ENCODE results near the gene PPFIA2. TPM values are rescaled to one million over a fixed set of nuclear protein-coding genes. Genes with fewer than 3 reads are reported as not detected.

The PPFIA2 gene
- polyA plus RNA-seq (2013, experiment 1 of 2) = 0.77 TPM
- polyA plus RNA-seq (2013, experiment 2 of 2) = 0.30 TPM

GRCh38 chr12:81759190-81760051, at the start of gene PPFIA2:
Gene PPFIA2 (minus strand): TSS chr12:81759350.
- H2AFZ ChIP-seq (ENCODE audit: low read length) = peak within 1 kb of the TSS; percentile 92
- H3K23ac ChIP-seq (ENCODE audit: low read depth, low read length, poor library complexity) = peak within 1 kb of the TSS; percentile 47
- H3K79me1 ChIP-seq (ENCODE audit: low read depth, low read length) = no peaks in the 10 kb centered on the region
- H3K18ac ChIP-seq (ENCODE audit: low read length) = peak within 1 kb of the TSS; percentile 89
- H3K27me3 ChIP-seq (ENCODE audit: control insufficient read depth in 3 of 3, insufficient read depth in 3 of 3, low read depth in 1 of 3, low read length in 3 of 3) = peaks cover 0 to 26% (median 15%) of the 10 kb centered on the region in 3 experiments
- H2AK5ac ChIP-seq (ENCODE audit: low read depth, low read length) = no peak within 1 kb of the TSS
- WGBS, 2 donors (ENCODE audit: extremely low coverage in 2 of 2, insufficient read length in 2 of 2, insufficient replicate concordance in 1 of 2) = no CpG with 5 or more reads among the region's 34 CpGs
- peak within 1 kb of the TSS; percentile 70 for H3K9ac ChIP-seq (ENCODE audit: low read depth, low read length, poor library complexity)
- H3K4me2 ChIP-seq (ENCODE audit: insufficient read depth, low read length, poor library complexity, severe bottlenecking) = peak within 1 kb of the TSS; percentile 98
- H2BK15ac ChIP-seq (ENCODE audit: low read length) = no peak within 1 kb of the TSS
- H3K14ac ChIP-seq (ENCODE audit: low read length) = no peak within 1 kb of the TSS
- H2BK12ac ChIP-seq (ENCODE audit: low read length) = no peak within 1 kb of the TSS
- H3K36me3 ChIP-seq (replicated peaks in 1 of 2; ENCODE audit: control insufficient read depth in 2 of 2, insufficient read depth in 2 of 2, low read length in 2 of 2) = no peaks in the 10 kb centered on the region
- no peak within 1 kb of the TSS for H4K91ac ChIP-seq (ENCODE audit: low read depth, low read length, poor library complexity)
- peaks cover 0 to 2% of the 10 kb centered on the region in 2 donors for H3K4me1 ChIP-seq (ENCODE audit: control insufficient read depth in 2 of 2, insufficient read depth in 1 of 2, low read depth in 1 of 2, low read length in 2 of 2)
- DNase-seq (ENCODE audit: low spot score) = peak; percentile 27
- H3K4ac ChIP-seq (ENCODE audit: low read length) = no peak within 1 kb of the TSS
- H3K9me3 ChIP-seq (replicated peaks in 1 of 2; ENCODE audit: control insufficient read depth in 2 of 2, insufficient read depth in 1 of 2, low read depth in 1 of 2, low read length in 2 of 2) = no peaks in the 10 kb centered on the region
- H2BK120ac ChIP-seq (ENCODE audit: low read depth, low read length) = no peak within 1 kb of the TSS
- no peak within 1 kb of the TSS for H3K27ac ChIP-seq (replicated peaks; ENCODE audit: low read length)
- H3K4me3 ChIP-seq (ENCODE audit: low read length in 2 of 2) = peak within 1 kb of the TSS; percentile 55 to 81
- no peak within 1 kb of the TSS for H4K8ac ChIP-seq (ENCODE audit: low read depth, low read length)
- H2BK5ac ChIP-seq (ENCODE audit: low read length) = peak within 1 kb of the TSS; percentile 13

- H2BK5ac ChIP-seq (ENCODE audit: low read length) = no peak overlapping the region
- no peak for DNase-seq (ENCODE audit: low spot score)
- no peak overlapping the region for H3K4me2 ChIP-seq (ENCODE audit: insufficient read depth, low read length, poor library complexity, severe bottlenecking)
- no peaks in the 10 kb centered on the region for H3K27me3 ChIP-seq (ENCODE audit: control insufficient read depth in 3 of 3, insufficient read depth in 3 of 3, low read depth in 1 of 3, low read length in 3 of 3)
- no peak overlapping the region for H2BK12ac ChIP-seq (ENCODE audit: low read length)
- no peak overlapping the region for H3K9ac ChIP-seq (ENCODE audit: low read depth, low read length, poor library complexity)
- no peaks in the 10 kb centered on the region for H3K36me3 ChIP-seq (replicated peaks in 1 of 2; ENCODE audit: control insufficient read depth in 2 of 2, insufficient read depth in 2 of 2, low read length in 2 of 2)
- no peaks in the 10 kb centered on the region for H3K79me1 ChIP-seq (ENCODE audit: low read depth, low read length)
- H3K23ac ChIP-seq (ENCODE audit: low read depth, low read length, poor library complexity) = no peak overlapping the region
- H4K8ac ChIP-seq (ENCODE audit: low read depth, low read length) = no peak overlapping the region
- H4K91ac ChIP-seq (ENCODE audit: low read depth, low read length, poor library complexity) = no peak overlapping the region
- H3K18ac ChIP-seq (ENCODE audit: low read length) = no peak overlapping the region
- H3K27ac ChIP-seq (replicated peaks; ENCODE audit: low read length) = no peak overlapping the region
- no peak overlapping the region for H2BK120ac ChIP-seq (ENCODE audit: low read depth, low read length)
- H3K4me1 ChIP-seq (ENCODE audit: control insufficient read depth in 2 of 2, insufficient read depth in 1 of 2, low read depth in 1 of 2, low read length in 2 of 2) = peaks cover 4 to 9% of the 10 kb centered on the region in 2 donors
- H3K4ac ChIP-seq (ENCODE audit: low read length) = no peak overlapping the region
- H2AK5ac ChIP-seq (ENCODE audit: low read depth, low read length) = no peak overlapping the region
- no peak overlapping the region for H3K14ac ChIP-seq (ENCODE audit: low read length)
- H3K4me3 ChIP-seq (ENCODE audit: low read length in 2 of 2) = no peak overlapping the region
- WGBS, 2 donors (ENCODE audit: extremely low coverage in 2 of 2, insufficient read length in 2 of 2, insufficient replicate concordance in 1 of 2) = no CpG with 5 or more reads among the region's 8 CpGs
- no peaks in the 10 kb centered on the region for H3K9me3 ChIP-seq (replicated peaks in 1 of 2; ENCODE audit: control insufficient read depth in 2 of 2, insufficient read depth in 1 of 2, low read depth in 1 of 2, low read length in 2 of 2)
- no peak overlapping the region for H2BK15ac ChIP-seq (ENCODE audit: low read length)
- H2AFZ ChIP-seq (ENCODE audit: low read length) = peak overlapping the region; percentile 79
Measured at GRCh38 chr12:81800298-81801148, 41.4 kb upstream of the PPFIA2 start.

GRCh38 chr12:81798294-81798693, 39.1 kb upstream of the PPFIA2 start:
- H3K36me3 ChIP-seq (replicated peaks in 1 of 2; ENCODE audit: control insufficient read depth in 2 of 2, insufficient read depth in 2 of 2, low read length in 2 of 2) = no peaks in the 10 kb centered on the region
- H3K9ac ChIP-seq (ENCODE audit: low read depth, low read length, poor library complexity) = no peak overlapping the region
- H3K14ac ChIP-seq (ENCODE audit: low read length) = no peak overlapping the region
- H3K18ac ChIP-seq (ENCODE audit: low read length) = no peak overlapping the region
- peak overlapping the region; percentile 46 for H2AFZ ChIP-seq (ENCODE audit: low read length)
- H3K4me1 ChIP-seq (ENCODE audit: control insufficient read depth in 2 of 2, insufficient read depth in 1 of 2, low read depth in 1 of 2, low read length in 2 of 2) = peaks cover 4 to 9% of the 10 kb centered on the region in 2 donors
- DNase-seq (ENCODE audit: low spot score) = no peak
- no peak overlapping the region for H2AK5ac ChIP-seq (ENCODE audit: low read depth, low read length)
- no peak overlapping the region for H3K4ac ChIP-seq (ENCODE audit: low read length)
- H3K4me3 ChIP-seq (ENCODE audit: low read length in 2 of 2) = no peak overlapping the region
- H2BK12ac ChIP-seq (ENCODE audit: low read length) = no peak overlapping the region
- no peak overlapping the region for H2BK120ac ChIP-seq (ENCODE audit: low read depth, low read length)
- no peak overlapping the region for H3K4me2 ChIP-seq (ENCODE audit: insufficient read depth, low read length, poor library complexity, severe bottlenecking)
- H3K9me3 ChIP-seq (replicated peaks in 1 of 2; ENCODE audit: control insufficient read depth in 2 of 2, insufficient read depth in 1 of 2, low read depth in 1 of 2, low read length in 2 of 2) = no peaks in the 10 kb centered on the region
- no peak overlapping the region for H4K91ac ChIP-seq (ENCODE audit: low read depth, low read length, poor library complexity)
- no peak overlapping the region for H3K27ac ChIP-seq (replicated peaks; ENCODE audit: low read length)
- WGBS, 2 donors (ENCODE audit: extremely low coverage in 2 of 2, insufficient read length in 2 of 2, insufficient replicate concordance in 1 of 2) = no CpG with 5 or more reads among the region's 6 CpGs
- H3K27me3 ChIP-seq (ENCODE audit: control insufficient read depth in 3 of 3, insufficient read depth in 3 of 3, low read depth in 1 of 3, low read length in 3 of 3) = no peaks in the 10 kb centered on the region
- no peak overlapping the region for H4K8ac ChIP-seq (ENCODE audit: low read depth, low read length)
- no peaks in the 10 kb centered on the region for H3K79me1 ChIP-seq (ENCODE audit: low read depth, low read length)
- no peak overlapping the region for H2BK5ac ChIP-seq (ENCODE audit: low read length)
- no peak overlapping the region for H3K23ac ChIP-seq (ENCODE audit: low read depth, low read length, poor library complexity)
- no peak overlapping the region for H2BK15ac ChIP-seq (ENCODE audit: low read length)

GRCh38 chr12:81797100-81797499, 38.0 kb upstream of the PPFIA2 start:
- Histone ChIP-seq H2BK12ac (ENCODE audit: low read length) (no peak overlapping the region), H3K9me3 (replicated peaks in 1 of 2; ENCODE audit: control insufficient read depth in 2 of 2, insufficient read depth in 1 of 2, low read depth in 1 of 2, low read length in 2 of 2) (no peaks in the 10 kb centered on the region), H2BK15ac (ENCODE audit: low read length) (no peak overlapping the region), H3K4me2 (ENCODE audit: insufficient read depth, low read length, poor library complexity, severe bottlenecking) (no peak overlapping the region), H4K91ac (ENCODE audit: low read depth, low read length, poor library complexity) (no peak overlapping the region), H3K27me3 (ENCODE audit: control insufficient read depth in 3 of 3, insufficient read depth in 3 of 3, low read depth in 1 of 3, low read length in 3 of 3) (no peaks in the 10 kb centered on the region), H2AFZ (ENCODE audit: low read length) (no peak overlapping the region), H3K36me3 (replicated peaks in 1 of 2; ENCODE audit: control insufficient read depth in 2 of 2, insufficient read depth in 2 of 2, low read length in 2 of 2) (no peaks in the 10 kb centered on the region), H2BK5ac (ENCODE audit: low read length) (no peak overlapping the region), H2BK120ac (ENCODE audit: low read depth, low read length) (no peak overlapping the region), H3K79me1 (ENCODE audit: low read depth, low read length) (no peaks in the 10 kb centered on the region), H3K14ac (ENCODE audit: low read length) (no peak overlapping the region), H3K18ac (ENCODE audit: low read length) (no peak overlapping the region), H3K27ac (replicated peaks; ENCODE audit: low read length) (no peak overlapping the region), H3K4me3 (ENCODE audit: low read length in 2 of 2) (no peak overlapping the region), H4K8ac (ENCODE audit: low read depth, low read length) (no peak overlapping the region), H3K23ac (ENCODE audit: low read depth, low read length, poor library complexity) (no peak overlapping the region), H3K4me1 (ENCODE audit: control insufficient read depth in 2 of 2, insufficient read depth in 1 of 2, low read depth in 1 of 2, low read length in 2 of 2) (peaks cover 4 to 9% of the 10 kb centered on the region in 2 donors), H3K9ac (ENCODE audit: low read depth, low read length, poor library complexity) (no peak overlapping the region), H3K4ac (ENCODE audit: low read length) (no peak overlapping the region), H2AK5ac (ENCODE audit: low read depth, low read length) (no peak overlapping the region)
- no peak for DNase-seq (ENCODE audit: low spot score)
- no CpG with 5 or more reads among the region's 3 CpGs for WGBS, 2 donors (ENCODE audit: extremely low coverage in 2 of 2, insufficient read length in 2 of 2, insufficient replicate concordance in 1 of 2)

All from neuronal stem cell (in vitro differentiated cells).